ENCODE data around the gene SNRNP70.

The SNRNP70 gene

GRCh38 chr19:49097453-49098288 lies 12.4 kb downstream of the SNRNP70 start:
- DNase-seq (ENCODE audit: low read depth in 2 of 2, low spot score in 1 of 2), result peak; percentile 49 to 59

GRCh38 chr19:49098795-49099194 lies 13.5 kb downstream of the SNRNP70 start:
- no peak for DNase-seq (ENCODE audit: low read depth in 2 of 2, low spot score in 1 of 2)

- no peak for DNase-seq (ENCODE audit: low read depth in 2 of 2, low spot score in 1 of 2)
Measured at GRCh38 chr19:49101160-49101559, 15.9 kb downstream of the SNRNP70 start.

GRCh38 chr19:49102303-49102702 lies 17.1 kb downstream of the SNRNP70 start:
- DNase-seq (ENCODE audit: low read depth in 2 of 2, low spot score in 1 of 2), result no peak

- no peak for DNase-seq (ENCODE audit: low read depth in 2 of 2, low spot score in 1 of 2)
Measured at GRCh38 chr19:49103331-49104085, 18.3 kb downstream of the SNRNP70 start.

DNA sequence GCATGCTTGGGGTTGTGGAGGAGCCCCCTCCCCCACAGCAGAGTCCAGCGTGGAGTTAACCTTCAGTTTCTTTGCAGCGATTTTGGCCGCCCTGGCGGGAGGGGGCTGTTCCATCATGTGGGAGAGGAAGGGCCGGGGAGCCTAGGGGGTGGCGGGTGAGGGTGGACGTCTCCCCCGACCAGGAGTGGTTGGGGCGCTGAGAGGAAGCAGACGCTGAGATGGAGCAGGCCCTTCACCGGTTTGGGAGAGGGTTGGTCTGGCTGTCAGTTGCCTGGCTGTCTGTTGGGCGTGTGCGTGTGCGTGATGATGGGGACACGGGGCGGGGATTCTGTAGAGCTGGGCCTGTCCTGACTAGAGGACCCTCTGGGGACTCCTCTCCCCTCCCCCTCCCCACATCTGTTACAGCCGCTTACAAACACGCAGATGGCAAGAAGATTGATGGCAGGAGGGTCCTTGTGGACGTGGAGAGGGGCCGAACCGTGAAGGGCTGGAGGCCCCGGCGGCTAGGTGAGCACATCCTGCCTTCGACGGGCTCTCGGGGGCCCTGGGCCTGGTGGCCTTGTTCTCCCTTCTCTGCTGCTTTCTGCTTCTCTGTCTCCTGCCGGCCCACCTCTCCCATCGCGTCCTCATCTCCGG lies 19.1 kb downstream of the SNRNP70 start:
- DNase-seq (ENCODE audit: low read depth in 2 of 2, low spot score in 1 of 2), result no peak

GRCh38 chr19:49106648-49107135 lies 21.4 kb downstream of the SNRNP70 start:
- no peak for DNase-seq (ENCODE audit: low read depth in 2 of 2, low spot score in 1 of 2)

DNA sequence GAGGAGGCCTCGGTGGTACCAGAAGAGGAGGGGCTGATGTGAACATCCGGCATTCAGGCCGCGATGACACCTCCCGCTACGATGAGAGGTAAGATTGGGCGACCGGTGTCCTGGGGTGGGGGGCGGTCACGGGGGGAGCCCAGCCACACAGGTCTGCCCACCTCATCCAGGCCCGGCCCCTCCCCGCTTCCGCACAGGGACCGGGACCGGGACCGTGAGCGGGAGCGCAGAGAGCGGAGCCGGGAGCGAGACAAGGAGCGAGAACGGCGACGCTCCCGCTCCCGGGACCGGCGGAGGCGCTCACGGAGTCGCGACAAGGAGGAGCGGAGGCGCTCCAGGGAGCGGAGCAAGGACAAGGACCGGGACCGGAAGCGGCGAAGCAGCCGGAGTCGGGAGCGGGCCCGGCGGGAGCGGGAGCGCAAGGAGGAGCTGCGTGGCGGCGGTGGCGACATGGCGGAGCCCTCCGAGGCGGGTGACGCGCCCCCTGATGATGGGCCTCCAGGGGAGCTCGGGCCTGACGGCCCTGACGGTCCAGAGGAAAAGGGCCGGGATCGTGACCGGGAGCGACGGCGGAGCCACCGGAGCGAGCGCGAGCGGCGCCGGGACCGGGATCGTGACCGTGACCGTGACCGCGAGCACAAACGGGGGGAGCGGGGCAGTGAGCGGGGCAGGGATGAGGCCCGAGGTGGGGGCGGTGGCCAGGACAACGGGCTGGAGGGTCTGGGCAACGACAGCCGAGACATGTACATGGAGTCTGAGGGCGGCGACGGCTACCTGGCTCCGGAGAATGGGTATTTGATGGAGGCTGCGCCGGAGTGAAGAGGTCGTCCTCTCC lies 22.6 kb downstream of the SNRNP70 start:
- no peak for DNase-seq (ENCODE audit: low read depth in 2 of 2, low spot score in 1 of 2)

DNA sequence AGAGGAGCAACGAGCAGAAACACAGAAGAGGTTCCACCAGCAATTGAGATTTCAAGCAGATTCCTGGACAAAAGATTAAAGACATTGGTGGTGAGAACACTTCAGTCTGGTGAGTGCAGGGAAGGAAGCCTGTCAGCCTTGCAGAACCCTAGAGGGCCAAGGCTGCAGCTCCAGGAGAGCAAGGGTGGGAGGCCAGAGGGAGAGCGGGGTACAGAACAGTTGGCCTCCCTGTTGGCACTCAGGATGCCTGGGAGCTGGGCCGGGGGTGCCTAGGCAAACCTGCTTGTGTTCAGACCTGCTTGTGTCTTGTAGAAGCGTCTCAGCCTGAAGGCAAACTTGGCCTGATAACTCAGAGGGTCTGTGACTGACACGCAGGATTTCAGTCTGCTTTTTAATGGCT lies 23.8 kb downstream of the SNRNP70 start:
- no peak for DNase-seq (ENCODE audit: low read depth in 2 of 2, low spot score in 1 of 2)

GRCh38 chr19:49109569-49110233 lies 24.4 kb downstream of the SNRNP70 start:
- DNase-seq (ENCODE audit: low read depth in 2 of 2, low spot score in 1 of 2), result no peak

GRCh38 chr19:49110567-49110966 lies 25.3 kb downstream of the SNRNP70 start:
- no peak for DNase-seq (ENCODE audit: low read depth in 2 of 2, low spot score in 1 of 2)

- DNase-seq (ENCODE audit: low read depth in 2 of 2, low spot score in 1 of 2), result no peak
Measured at GRCh38 chr19:49111218-49111998, 26.2 kb downstream of the SNRNP70 start.

- DNase-seq (ENCODE audit: low read depth in 2 of 2, low spot score in 1 of 2), result peak in 1 of 2 donors; percentile 44
Measured at GRCh38 chr19:49113762-49114629, 28.7 kb downstream of the SNRNP70 start, which contains the start of gene LIN7B. Gene LIN7B (plus strand): TSS chr19:49114370. CDS start chr19:49114405, 35 bp downstream.

DNA sequence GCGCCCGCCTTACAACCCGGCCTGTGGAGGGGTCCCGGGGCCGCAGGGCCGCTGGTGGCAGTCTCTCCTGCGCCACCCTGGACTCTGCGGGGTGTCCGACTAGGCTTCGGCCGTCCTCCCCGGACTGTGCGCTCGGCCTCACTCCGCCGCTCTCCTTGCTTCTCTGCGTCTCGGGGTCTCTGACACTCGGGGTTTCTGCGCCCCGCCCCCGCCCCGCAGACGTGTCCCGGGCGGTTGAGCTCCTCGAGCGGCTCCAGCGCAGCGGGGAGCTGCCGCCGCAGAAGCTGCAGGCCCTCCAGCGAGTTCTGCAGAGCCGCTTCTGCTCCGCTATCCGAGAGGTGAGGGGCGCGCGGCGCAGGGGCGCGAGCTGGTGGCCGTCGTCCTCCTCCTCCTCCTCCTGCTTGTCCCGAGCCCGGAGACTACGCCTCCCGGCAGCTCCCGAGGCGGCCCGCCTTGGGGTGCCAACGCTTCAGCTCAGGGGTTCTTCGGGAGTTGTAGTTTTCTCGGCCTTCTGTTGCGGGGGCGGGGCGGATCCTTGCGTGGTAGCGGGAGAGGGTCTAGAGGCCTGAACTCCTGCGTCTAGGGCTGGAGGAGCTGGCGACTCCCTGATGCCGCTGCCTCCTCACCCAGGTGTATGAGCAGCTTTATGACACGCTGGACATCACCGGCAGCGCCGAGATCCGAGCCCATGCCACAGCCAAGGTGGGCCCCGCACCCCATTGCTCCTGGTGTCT lies 29.5 kb downstream of the SNRNP70 start:
- no peak for DNase-seq (ENCODE audit: low read depth in 2 of 2, low spot score in 1 of 2)

GRCh38 chr19:49116544-49116943 lies 31.3 kb downstream of the SNRNP70 start:
- no peak for DNase-seq (ENCODE audit: low read depth in 2 of 2, low spot score in 1 of 2)

GRCh38 chr19:49117677-49118564 lies 32.7 kb downstream of the SNRNP70 start:
- no peak for DNase-seq (ENCODE audit: low read depth in 2 of 2, low spot score in 1 of 2)

Data from stimulated activated CD8-positive, alpha-beta memory T cell treated with anti-CD3 and anti-CD28 coated beads, Interleukin-4, amount 100 ng/mL, for 1 hour (primary cell).